HG03432 (cell line): ENCODE measurements around the gene ASMTL.
"Not testable (repeated sequence)": the region's sequence is repeated elsewhere in the genome, so short reads cannot be mapped to it uniquely, and the experiment has no call there.

Experiments
- ATAC-seq: cut with Tn5 transposase; IDR thresholded peaks from one replicate; pipeline ENCODE4 v1.9.1; 2021; ENCODE audit warnings: mild to moderate bottlenecking, moderate library complexity; ENCODE audit not compliant: unreplicated experiment

ASMTL gene

DNA sequence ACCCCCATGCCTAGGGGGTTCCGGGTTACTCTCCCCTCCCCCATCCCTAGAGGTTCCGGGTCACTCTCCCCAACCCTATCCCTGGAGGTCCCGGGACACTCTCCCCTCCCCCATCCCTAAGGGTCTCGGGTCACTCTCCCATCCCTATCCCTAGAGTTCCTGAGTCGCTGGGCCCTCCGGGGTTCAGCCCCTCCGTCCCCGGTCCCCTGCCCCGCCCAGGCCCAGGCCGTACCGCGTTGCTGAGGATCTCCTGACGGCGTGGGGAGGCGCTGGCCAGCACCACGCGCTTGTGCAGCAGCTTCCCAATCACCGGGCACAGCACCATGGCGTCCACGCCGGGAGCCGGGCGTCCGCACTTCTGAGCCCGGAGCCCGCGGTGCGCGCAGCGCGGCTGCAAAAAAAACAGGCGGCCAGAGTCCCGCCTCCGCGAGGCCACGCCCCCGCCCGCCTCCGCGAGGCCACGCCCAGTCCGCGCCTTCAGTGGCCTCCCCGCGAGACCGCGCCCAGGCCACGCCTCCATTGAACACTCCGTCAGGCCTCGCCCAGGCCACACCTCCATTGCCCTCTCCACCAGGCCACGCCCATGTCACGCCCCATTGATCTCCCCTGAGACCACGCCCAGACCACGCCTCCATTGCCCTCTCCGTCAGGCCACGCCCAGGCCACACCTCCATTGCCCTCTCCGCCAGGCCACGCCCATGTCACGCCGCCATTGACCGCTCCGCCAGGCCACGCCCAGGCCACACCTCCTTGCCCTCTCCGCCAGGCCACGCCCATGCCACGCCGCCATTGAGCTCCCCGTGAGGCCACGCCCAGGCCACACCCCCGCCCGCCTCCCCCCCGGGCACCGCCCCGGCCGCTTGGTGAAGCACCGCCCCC is at the start of gene ASMTL:
ASMTL (minus strand) TSS at position 394 of the 879 bp plus-strand sequence; CDS start at position 325, 69 bp downstream.
- ATAC-seq, result peak; percentile 68

GRCh38 chrX:1502241-1502640 is 49.5 kb upstream of the ASMTL start:
- ATAC-seq, result peak; percentile 57

- peak; percentile 65 for ATAC-seq
These were observed 48.3 kb upstream of the ASMTL start for GRCh38 chrX:1500701-1501624.

DNA sequence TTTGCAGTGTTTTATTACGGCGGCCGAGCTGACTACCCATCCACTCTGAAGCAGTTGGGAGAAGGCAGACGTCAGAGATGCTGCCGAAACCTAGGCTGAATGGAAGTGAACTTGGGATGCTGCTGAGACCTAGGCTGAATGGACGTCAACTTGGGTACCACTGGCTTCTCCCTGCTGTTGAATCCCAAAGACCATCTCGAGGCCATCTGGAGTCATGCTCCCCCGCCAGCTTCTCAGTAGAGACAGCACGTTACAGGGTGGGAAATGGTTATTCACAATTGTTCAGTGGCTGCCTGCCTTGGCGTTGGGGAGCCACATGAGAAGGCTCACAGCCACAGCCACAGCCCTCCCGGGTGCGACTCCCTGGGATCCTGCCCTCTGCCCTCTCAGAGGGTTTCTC is 43.4 kb upstream of the ASMTL start:
- no peak for ATAC-seq

DNA sequence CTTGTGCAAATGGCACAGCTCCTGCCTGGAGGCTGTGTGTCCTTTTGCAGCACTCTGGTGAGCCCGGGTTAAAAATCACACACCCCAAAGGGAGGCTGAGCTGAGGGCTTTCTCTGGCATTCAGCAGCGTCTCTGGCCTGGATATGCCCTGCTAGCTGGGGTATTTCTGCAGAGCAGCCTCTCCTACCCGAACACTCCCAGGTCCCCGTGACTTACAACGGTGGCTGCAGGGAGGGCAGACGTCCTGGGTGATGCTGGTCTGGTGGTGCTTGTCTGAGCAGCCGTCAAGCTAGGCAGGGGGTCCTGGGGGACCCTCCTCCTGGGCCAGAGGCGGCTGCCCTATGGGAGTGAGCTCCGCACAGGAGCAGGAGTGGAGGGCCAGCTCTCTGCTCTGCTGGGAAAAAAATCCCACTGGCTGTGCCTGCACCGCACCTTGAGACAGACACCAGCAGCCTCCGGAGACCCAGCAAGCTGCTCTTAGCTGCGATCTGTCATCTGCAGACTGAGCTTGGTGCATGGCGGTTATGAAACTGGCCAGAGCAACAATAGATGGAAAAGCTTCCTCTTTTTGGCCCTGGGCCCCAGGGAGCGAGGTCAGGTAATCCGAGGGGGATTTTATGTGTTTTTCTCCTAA is 41.3 kb upstream of the ASMTL start:
- peak; percentile 62 for ATAC-seq

- no peak for ATAC-seq
These were observed 40.7 kb upstream of the ASMTL start for GRCh38 chrX:1493412-1493811.

DNA sequence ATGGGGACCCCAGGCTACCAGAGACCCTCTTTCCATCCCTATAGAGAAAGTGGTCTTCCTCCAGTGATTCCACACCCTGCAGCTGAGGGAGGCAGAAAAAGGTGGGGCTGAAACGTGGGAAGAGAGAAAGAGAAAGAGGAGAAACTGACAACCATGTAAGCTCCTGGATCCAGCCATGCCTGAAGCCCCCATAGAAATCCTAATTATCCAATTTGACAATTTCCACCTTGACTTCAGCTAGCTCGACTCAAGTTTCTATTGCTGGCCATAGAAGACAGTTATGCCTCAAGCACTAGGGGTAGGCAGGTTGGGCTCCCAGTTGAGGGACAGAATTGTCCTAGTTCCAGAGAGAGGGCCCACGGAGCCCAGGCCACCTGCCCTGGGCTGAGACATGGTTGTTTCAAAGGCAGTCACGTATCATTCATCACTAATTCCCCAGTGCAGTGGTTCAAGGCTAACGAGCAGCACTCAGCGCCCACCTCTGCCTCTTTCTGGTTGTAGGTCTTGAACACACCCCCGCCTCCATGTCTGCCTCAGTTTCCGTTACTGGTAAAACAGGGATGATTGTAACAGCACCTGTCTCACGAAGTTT is 39.8 kb upstream of the ASMTL start:
- no peak for ATAC-seq

GRCh38 chrX:1491851-1492349 is 39.2 kb upstream of the ASMTL start:
- peak; percentile 70 for ATAC-seq

DNA sequence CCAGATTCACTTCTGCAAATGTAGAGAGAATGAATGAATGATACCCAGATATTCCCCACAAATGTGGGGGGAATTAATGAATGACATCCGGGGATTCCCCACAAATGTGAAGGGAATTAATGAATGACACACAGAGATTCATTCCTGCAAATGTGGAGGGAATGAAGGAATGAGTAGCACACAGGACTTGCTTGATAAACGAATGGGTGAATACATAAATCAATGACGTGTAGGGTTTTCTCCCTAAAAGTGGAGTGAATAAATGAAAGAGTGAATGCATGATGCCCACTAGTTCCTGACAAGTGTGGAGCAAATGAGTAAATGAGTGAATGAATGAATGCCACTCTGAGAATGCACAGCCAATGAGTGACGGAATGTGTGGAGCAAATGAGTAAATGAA is 38.5 kb upstream of the ASMTL start:
- not testable (repeated sequence) for ATAC-seq

DNA sequence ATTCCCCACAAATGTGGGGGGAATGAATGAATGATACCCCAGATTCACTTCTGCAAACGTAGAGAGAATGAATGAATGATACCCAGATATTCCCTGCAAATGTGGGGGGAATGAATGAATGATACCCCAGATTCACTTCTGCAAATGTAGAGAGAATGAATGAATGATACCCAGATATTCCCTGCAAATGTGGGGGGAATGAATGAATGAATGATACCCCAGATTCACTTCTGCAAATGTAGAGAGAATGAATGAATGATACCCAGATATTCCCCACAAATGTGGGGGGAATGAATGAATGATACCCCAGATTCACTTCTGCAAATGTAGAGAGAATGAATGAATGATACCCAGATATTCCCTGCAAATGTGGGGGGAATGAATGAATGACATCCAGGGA is 38.0 kb upstream of the ASMTL start:
- ATAC-seq, result not testable (repeated sequence)

DNA sequence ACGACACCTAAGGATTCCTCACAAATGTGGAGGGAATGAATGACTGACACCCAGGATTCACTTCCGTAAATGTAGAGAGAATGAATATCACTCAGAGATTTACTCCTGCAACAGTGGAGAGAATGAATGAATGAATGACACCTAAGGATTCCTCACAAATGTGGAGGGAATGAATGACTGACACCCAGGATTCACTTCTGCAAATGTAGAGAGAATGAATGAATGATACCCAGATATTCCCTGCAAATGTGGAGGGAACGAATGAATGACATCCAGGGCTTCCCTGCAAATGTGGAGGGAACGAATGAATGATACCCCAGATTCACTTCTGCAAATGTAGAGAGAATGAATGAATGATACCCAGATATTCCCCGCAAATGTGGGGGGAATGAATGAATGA is 36.6 kb upstream of the ASMTL start:
- not testable (repeated sequence) for ATAC-seq

GRCh38 chrX:1488745-1489144 is 36.0 kb upstream of the ASMTL start:
- ATAC-seq, result no peak

DNA sequence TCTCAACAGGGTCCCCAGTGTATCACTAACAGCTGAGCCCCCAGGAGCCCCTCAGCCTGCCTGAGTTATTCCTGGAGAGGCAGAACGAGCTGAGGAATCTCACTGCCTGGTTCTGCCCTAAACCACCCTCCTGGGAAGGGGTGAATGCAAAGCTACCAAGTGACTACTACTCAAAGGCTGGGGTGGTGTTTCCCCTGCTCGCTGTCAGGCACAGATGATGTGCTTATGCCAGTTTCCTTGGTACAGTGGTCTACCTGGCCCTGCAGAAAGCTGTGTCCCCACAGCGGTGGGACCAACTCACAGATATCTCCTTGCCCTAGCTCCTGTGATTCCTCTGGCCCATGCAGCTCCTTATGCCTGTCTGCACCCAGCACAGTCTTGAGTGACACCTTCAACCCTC is 35.4 kb upstream of the ASMTL start:
- no peak for ATAC-seq

GRCh38 chrX:1487401-1487800 is 34.7 kb upstream of the ASMTL start:
- ATAC-seq, result no peak

GRCh38 chrX:1486749-1487361 is 34.1 kb upstream of the ASMTL start:
- ATAC-seq, result no peak

GRCh38 chrX:1486177-1486576 is 33.5 kb upstream of the ASMTL start:
- ATAC-seq, result no peak

DNA sequence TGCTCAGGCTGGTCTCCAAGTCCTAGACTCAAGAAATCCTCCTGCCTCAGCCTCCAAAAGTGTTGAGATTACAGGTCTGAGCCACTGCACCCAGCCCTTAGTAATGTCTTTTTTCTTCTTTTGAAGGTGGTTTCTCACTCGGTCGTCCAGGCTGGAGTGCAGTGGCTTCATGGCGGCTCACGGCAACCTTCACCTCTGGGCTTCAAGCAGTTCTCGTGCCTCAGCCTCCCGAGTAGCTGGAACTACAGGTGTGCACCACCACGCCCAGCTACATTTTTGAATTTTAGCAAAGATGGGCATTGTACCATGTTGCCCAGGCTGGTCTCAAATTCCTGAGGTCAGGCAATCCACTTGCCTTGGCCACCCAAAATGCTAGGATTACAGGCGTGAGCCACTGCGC is 32.3 kb upstream of the ASMTL start:
- ATAC-seq, result no peak

- no peak for ATAC-seq
These were observed 31.9 kb upstream of the ASMTL start for GRCh38 chrX:1484638-1485019.

DNA sequence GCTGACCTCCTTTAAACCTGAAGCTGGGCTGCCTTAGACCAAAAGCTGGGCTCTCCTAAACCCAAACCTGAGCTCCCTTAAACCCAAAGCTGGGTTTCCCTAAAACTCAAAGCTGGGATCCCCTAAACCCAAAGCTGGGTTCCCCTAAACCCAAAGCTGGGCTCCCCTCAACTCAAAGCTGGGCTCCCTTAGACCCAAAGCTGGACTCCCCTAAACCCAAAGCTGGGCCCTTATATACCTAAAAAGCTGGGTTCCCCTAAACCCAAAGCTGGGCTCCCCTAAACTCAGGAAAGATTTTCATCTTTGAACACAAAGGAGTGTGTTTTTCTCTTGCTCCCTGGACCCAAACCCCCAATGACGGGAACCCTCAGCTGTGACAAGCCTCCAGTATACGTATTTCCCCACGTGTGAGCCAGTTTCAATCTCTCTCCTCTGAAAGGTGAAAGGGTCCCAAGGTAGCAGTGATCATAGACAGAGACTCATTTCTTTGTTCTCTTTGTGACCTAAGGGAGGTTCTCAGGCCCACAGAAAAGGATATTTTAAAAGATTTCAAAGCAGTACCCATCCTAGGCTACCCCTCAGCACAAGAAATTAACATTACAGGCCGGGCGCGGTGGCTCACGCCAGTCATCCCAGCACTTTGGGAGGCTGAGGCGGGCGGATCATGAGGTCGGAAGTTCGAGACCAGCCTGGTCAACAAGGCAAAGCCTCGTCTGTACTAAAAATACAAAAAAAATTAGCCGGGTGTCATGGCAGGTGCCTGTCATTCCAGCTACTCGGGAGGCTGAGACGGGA is 31.3 kb upstream of the ASMTL start:
- peak; percentile 58 for ATAC-seq
